ENCODE data around the gene TESK2.
A peak's percentile ranks its signal among the peaks of the same experiment; 100 is the strongest.

TESK2 gene

DNA sequence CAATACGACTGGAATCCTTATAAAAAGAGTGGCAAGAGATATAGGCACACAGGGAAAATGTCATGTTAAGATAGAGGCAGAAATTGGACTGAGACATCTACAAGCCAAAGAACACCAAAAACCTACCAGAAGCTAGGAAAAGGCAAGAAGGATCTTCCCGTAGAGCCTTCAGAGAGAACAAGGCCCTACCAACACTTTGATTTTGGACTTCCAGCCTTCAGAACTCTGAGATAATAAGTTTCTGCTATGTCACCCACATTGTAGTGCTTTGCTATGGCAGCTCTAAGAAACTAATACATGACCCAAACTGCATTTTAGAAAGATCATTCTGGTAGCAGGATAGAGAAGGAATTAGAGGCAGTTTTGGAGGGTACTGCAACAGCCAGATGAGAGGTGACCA, 126.7 kb downstream of the TESK2 start:
- DNase-seq = no peak

DNA sequence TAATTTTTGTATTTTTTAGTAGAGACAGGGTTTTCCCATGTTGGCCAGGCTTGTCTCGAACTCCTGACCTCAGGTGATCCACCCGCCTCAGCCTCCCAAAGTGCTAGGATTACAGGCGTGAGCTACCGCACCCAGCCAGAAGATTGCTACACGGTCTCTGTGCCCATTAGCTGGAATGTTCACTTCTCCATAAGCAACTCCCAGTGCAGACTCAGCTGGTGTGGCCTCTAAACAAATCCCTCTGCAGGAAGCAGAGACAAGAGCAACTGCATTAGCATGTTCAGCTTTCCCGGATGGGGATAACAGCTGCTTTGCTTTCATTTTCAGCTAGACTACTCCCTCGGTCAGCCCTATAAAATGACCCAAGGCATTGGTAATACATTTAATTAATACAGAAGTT, 130.0 kb downstream of the TESK2 start:
- DNase-seq = peak; percentile 88

DNA sequence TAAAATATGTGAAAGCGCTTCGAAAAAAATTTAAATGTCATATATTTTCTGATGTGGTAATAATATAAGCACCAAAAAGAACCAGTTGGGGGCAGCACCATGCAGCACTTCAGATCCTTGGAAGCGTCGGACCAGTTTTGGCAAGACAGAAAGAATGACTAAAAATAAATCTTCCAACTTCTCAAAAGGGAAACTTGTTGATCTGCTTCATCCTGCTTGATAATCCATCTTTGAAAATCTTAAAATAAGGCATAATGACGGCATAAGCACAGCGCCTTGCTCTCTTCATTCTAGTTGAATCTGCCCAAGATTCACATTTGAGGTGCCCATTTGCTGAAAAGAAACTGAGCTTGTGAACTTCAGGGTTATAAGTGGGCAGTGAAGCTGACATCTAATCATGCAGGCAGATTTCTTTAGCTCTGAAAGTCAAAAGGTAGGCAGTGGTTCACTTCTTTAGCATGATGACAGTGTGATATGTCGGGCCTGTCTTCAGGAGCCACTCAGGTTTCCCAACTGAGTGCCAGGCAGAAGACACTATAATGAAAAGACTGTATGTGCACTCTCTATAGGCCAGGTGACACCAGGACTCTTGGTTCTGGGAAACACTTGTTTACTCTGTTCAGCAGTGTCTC, 131.0 kb downstream of the TESK2 start:
- peak; percentile 76 for DNase-seq

GRCh38 chr1:45356186-45356585, 134.8 kb downstream of the TESK2 start:
- no peak for DNase-seq

DNA sequence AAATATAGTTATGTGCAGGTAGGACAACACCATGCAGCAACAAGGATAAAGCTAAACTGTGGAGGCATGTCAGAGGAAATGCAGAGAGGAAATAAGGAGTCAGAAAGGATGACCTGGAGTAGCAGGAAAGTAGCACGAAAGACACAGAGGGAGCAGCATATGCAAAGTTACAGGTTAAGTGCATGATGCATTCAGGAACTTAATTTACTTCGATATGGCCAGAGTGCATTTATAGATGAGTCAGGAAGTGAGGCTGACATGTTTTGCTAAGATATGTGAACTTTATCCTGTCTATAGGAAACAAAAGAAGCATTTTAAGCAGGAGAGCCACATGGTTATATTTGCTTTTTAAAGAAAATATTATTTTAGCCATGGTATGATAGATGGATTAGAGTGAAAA, 135.3 kb downstream of the TESK2 start:
- no peak for DNase-seq

DNA sequence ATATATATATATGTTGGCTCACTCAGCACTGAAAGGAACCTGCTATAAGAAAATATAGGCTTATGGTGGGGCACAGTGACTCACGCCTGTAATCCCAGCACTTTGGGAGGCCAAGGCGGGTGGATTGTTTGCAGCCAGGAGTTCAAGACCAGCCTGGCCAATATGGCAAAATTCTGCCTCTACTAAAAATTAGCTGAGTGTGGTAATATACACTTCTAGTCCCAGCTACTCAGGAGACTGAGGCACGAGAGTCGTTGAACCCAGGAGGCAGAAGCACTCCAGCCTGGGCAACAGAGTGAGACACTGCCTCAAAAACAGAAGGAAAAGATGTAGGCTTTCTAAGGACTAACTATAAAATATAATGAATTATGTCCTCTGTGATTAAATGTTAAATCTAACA, 136.1 kb downstream of the TESK2 start:
- no peak for DNase-seq

DNA sequence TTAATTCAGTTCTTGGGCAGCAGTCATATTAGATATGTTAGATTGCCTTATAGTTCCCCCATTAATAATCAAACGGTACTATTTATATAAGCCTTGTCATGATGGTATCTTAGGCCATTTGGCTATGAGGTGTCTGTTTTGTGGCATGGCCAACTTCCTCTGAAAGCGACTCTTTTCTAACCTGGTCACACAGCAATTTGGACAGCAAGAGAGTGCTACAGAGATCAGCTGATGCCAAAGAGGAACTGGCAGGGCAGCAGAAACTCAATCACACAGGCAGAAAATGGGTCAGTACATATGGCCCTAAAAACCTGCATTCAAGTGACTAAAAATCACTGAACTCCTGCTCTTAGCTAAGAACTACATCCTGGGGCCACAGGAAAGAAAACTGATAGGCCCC, 137.3 kb downstream of the TESK2 start:
- no peak for DNase-seq

DNA sequence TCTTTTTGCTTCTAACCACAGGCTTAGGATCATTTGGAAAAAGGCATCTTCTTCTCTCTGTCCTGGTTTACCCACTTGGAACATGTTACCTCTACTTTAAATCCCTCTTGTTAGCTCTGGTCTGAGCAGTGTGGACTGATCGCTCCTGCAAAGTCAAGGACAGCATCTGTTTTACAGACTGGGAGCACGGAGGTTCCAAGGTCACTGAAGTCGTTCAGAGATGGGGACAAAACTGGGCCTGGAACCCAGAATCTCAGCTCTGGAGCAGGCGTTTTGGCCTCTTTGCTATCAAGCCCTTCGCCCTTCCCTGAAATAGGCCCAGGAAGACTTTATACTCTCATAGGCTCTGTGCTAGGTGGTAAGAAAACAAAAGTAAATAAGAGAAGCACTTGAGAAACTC, 139.5 kb downstream of the TESK2 start:
- DNase-seq = no peak

GRCh38 chr1:45348966-45349677, 141.8 kb downstream of the TESK2 start:
- no peak for DNase-seq

DNA sequence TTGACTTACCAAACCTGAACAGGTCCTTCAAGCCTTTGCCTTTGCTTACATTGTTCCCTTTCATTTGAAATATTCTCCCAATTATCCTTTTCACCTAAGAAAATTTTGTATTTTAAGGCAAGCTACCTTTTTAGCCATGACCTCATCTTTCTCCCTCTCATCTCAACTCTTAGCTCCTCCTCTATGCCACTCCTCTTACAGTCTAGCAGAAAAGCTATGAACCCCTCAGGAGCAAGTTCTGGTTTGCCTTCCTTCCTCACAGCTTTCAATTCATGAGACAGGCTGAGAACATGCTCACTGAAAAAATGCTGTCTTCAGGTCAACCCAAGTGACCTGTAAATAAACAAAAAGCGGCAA, 142.4 kb downstream of the TESK2 start:
- no peak for DNase-seq

DNA sequence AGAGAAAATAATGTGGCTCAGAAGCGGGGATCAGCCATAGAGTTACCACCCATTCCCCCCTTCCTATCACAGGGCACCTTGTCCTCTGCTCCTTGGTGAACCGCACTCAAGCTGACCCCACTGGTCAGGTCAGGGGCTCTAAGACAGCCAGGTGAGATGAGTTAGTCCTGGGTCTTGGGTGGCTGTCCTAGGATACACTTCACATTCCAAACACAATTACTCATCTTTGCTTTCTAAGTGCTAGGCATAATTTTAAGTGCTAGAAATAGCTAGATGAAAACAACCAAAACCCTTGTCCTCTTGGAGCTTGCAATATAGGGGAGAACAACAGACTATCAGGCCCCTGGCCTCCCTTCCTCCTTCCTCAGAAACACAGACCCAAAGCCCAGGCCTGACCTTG, 142.9 kb downstream of the TESK2 start:
- DNase-seq = no peak

DNA sequence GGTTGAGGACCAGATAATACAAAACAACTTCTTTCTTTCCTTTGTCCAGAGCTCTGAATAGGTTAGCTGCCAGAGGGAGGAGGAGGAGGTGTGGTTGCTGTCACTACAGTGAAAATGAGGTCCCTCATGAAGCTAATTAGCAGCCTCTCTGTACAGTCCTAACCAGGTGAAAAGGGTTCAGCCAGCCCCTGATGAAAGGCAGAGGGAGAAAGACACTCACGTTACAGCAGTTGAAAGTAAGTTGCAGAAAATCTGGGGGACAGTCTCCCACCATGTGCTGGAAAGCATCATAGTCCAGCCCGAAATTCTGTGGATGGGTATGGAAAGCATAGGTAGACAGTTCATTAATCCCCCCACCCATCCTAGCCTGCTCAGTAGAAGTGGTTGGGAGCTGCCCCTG, 144.5 kb downstream of the TESK2 start:
- no peak for DNase-seq

DNA sequence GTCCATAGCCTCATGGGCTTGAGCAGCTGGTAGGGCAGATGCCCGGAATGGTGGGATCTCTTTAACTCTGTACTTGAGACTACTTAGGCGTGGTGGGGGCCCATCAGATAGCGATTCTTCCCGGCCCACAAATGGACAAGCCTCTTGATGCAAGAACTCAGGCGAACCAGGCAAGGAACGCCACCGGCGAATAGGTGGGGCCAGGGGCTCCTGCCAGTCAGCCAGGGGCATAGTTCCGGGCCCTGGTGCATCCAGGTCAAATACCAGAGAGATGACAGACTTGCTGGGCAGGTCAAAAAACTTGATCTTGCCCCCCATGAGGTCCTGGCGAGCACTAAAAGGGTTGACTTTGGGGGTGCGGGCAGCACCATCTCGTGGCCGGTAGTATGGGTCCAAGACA, 145.9 kb downstream of the TESK2 start:
- DNase-seq = no peak

- DNase-seq = no peak
Observed at GRCh38 chr1:45344499-45344898, 146.5 kb downstream of the TESK2 start.

DNA sequence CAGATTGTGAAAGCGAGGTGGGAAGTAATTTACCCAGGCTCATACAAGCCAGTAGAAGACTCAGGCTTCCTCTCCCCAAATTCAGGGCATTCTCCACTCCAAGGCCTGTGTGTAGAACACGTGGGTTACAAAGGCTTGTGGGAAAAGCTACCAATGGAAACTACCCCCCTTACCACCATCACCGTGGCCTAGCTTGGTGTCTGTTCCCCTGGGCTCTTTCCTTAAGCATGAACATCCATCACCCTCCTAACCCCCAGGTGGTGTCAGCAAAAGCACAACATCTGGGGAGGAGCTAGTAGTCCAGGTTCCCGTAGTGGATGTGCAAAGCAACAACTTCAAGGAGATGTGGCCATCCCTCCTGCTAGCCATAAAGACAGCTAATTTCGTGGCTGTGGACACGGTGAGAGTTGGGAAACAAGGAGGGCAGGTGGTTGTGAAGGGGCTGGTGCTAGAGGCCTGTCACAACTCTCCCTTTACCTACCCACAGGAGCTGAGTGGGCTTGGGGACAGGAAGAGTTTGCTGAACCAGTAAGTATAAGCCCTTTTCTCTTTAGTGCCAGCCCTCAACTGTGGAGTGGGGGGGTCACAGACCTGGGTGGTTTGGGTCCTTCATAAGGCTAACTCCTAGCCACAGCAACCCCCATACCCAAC, 150.0 kb downstream of the TESK2 start:
- DNase-seq = no peak

- DNase-seq = peak; percentile 99
Observed at GRCh38 chr1:45339789-45340558, 151.0 kb downstream of the TESK2 start, which contains the start of the genes MUTYH and TOE1. Gene MUTYH, minus strand, starts transcription at chr1:45340440. Its CDS starts 5,935 bp downstream, at chr1:45334505. Gene TOE1, plus strand, starts transcription at chr1:45340170. Its CDS starts 83 bp downstream, at chr1:45340253.

DNA sequence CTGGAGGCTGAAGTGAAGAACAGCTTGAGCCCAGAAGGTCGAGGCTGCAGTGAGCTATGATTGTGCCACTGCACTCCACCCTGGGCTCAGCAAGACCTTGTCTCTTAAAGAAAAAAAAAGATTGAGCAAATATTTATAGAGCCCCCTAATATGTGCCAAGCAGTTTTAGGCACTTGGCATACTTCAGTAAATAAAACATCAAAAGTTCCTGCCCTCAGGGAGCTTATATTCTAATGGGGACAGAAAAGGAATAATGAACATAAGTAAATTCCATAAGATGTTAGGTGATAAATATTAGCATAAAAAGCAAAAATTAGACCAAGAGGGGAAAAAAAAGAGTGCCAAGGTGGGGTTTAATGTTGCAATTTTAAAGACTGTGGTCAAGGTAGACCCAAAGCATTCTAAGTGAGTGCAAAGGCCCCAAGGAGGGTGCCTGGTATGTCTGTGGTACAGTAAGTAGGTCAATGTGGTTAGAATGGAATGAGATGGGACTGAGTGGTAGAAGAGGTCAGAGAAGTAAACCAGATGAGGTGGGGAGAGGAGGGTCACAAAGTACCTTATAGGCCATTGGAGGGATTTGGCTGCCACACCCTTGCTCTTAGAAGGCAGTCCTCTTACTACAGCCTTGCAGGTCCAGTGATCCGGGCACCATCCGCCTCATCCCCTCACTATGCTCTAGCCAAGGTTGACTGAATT, 153.2 kb downstream of the TESK2 start:
- DNase-seq = no peak

DNA sequence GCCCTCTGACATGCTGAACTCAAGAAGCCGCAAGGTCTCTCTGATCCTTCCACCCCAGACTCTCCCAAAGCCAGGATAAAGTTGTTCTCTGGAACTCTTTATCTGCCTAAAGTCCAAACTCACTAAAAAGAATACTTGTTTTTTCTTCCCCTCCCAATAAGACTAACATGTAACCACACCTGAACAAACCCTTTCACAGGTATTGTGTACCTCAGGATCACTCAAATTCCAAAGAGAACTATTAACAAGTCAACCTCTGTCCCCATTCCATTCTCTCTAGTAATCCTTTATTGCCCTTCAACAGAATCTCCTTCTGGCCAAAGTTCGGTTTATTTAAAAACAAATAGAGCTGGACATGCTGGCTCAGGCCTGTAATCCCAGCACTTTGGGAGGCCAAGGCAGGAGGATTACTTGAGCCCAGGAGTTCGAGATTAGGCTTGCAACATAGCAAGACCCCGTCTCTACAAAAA, 155.1 kb downstream of the TESK2 start:
- no peak for DNase-seq

GRCh38 chr1:45334308-45335245, 156.4 kb downstream of the TESK2 start:
- DNase-seq = no peak

DNA sequence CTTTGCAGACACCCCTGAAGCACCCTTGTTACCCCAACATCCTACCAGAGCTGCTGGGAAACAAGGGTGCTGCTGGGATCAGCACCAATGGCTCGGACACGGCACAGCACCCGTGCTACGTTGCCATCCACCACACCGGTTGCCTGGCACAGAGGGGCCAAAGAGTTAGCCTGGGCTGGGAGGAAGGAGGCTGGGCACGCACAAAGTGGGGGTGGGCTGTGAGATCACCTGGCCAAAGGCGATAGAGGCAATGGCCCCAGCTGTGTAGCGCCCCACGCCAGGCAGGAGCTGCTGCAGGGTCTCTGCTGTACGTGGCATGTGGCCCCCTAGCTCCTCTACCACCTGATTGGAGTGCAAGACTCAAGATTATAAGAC, 158.6 kb downstream of the TESK2 start:
- DNase-seq = no peak

Data from NCI-H2029 (cell line).